22Rv1 (cell line): ENCODE data around the gene WWC1.

Source experiments
- CTCF ChIP-seq: fragments of 450-650 bp; IDR thresholded peaks from 2 replicates; pipeline ENCODE4 v1.5.1; 2017; ENCODE audit warnings: mild to moderate bottlenecking
- ZFX ChIP-seq: fragments of 450-650 bp; IDR thresholded peaks from 2 replicates; pipeline ENCODE4 v1.6.1; 2017; ENCODE audit warnings: antibody characterized with exemption, borderline replicate concordance

DNA sequence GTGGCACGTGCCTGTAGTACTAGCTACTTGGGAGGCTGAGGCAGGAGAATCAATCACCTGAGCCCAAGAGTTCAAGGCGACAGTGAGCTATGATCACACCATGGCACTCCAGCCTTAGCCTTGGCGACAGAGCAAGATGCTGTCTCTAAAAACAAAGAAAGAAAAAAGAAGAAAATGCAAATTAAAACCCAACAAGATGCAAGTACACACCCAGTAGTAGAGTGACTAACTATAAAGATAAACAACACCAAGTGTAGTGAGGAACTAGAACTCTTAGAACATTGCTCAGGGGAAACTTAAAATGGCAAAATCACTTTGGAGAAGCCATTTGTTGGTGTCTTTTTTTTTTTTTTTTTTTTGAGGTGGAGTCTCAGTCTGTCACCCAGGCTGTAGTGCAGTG, 160.1 kb downstream of the WWC1 start:
- no peak for TF ChIP-seq CTCF
- TF ChIP-seq ZFX = no peak
